A549 (cell line): ENCODE results near the gene TRMT2A.

Source experiments
- POLR2A ChIP-seq: IDR thresholded peaks from 2 replicates; pipeline ENCODE4 v1.6.1; 2012; ENCODE audit warnings: mild to moderate bottlenecking, low read length
- TF ChIP-seq, protein P1 (sequence below): fragments of >200 bp; sonication (Bioruptor Twin); formaldehyde crosslinking; IDR thresholded peaks from 3 replicates; pipeline ENCODE4 v1.5.1; 2016
- TF ChIP-seq, protein P2 (sequence below): fragments of 200-600 bp; sonication (generic); IDR thresholded peaks from 2 replicates; pipeline ENCODE4 v1.6.1; 2016; ENCODE audit warnings: antibody characterized with exemption, mild to moderate bottlenecking, moderate library complexity

DNA sequence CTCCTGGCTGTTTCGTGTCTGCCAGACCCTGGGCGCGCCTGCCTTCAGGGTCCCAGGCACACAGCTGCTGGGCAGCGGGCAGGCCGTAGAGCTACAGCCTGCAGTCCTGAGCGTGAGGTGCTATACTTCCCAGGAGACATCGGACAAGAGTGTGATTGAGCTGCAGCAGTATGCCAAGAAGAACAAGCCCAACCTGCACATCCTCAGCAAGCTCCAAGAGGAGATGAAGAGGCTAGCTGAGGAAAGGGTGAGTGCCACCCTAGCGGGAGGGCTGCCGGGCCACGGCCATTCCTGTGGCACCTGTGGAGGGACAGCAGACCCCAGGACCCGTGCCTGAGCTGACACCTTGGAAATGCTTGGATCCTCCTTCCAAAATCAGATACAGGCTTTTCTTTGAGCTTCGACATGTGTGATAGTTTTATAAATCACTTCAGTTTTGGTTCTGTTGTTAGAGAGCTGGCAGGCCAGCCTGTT, 8.2 kb downstream of the TRMT2A start:
- no peak for TF ChIP-seq POLR2A
- TF ChIP-seq, protein P1, sequence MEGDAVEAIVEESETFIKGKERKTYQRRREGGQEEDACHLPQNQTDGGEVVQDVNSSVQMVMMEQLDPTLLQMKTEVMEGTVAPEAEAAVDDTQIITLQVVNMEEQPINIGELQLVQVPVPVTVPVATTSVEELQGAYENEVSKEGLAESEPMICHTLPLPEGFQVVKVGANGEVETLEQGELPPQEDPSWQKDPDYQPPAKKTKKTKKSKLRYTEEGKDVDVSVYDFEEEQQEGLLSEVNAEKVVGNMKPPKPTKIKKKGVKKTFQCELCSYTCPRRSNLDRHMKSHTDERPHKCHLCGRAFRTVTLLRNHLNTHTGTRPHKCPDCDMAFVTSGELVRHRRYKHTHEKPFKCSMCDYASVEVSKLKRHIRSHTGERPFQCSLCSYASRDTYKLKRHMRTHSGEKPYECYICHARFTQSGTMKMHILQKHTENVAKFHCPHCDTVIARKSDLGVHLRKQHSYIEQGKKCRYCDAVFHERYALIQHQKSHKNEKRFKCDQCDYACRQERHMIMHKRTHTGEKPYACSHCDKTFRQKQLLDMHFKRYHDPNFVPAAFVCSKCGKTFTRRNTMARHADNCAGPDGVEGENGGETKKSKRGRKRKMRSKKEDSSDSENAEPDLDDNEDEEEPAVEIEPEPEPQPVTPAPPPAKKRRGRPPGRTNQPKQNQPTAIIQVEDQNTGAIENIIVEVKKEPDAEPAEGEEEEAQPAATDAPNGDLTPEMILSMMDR: no peak
- TF ChIP-seq, protein P2, sequence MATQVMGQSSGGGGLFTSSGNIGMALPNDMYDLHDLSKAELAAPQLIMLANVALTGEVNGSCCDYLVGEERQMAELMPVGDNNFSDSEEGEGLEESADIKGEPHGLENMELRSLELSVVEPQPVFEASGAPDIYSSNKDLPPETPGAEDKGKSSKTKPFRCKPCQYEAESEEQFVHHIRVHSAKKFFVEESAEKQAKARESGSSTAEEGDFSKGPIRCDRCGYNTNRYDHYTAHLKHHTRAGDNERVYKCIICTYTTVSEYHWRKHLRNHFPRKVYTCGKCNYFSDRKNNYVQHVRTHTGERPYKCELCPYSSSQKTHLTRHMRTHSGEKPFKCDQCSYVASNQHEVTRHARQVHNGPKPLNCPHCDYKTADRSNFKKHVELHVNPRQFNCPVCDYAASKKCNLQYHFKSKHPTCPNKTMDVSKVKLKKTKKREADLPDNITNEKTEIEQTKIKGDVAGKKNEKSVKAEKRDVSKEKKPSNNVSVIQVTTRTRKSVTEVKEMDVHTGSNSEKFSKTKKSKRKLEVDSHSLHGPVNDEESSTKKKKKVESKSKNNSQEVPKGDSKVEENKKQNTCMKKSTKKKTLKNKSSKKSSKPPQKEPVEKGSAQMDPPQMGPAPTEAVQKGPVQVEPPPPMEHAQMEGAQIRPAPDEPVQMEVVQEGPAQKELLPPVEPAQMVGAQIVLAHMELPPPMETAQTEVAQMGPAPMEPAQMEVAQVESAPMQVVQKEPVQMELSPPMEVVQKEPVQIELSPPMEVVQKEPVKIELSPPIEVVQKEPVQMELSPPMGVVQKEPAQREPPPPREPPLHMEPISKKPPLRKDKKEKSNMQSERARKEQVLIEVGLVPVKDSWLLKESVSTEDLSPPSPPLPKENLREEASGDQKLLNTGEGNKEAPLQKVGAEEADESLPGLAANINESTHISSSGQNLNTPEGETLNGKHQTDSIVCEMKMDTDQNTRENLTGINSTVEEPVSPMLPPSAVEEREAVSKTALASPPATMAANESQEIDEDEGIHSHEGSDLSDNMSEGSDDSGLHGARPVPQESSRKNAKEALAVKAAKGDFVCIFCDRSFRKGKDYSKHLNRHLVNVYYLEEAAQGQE: no peak
